GM12891 (cell line): ENCODE measurements around the gene PBXIP1.
"Not testable (repeated sequence)": the region's sequence is repeated elsewhere in the genome, so short reads cannot be mapped to it uniquely, and the experiment has no call there.

ENCODE experiments used
- DNase-seq: peaks from one replicate; pipeline ENCODE4 v3.0.0; 2011; ENCODE audit warnings: low spot score; ENCODE audit not compliant: insufficient read length
- FAIRE-seq: peaks from 2 replicates; lab custom pipeline; 2011; peaks lifted over from hg19 to GRCh38; lab: Jason Lieb, UNC
- PAX5 ChIP-seq: IDR thresholded peaks from 2 replicates; pipeline ENCODE4 v1.6.1; 2011; ENCODE audit warnings: low read length, moderate library complexity, mild to moderate bottlenecking; ENCODE audit not compliant: insufficient read depth, severe bottlenecking
- POLR2A ChIP-seq: IDR thresholded peaks from 2 replicates; pipeline ENCODE4 v1.6.1; 2011; ENCODE audit warnings: low read depth, low read length, control low read depth
- POLR2AphosphoS5 ChIP-seq: IDR thresholded peaks from 2 replicates; pipeline ENCODE4 v1.6.1; 2011; ENCODE audit warnings: low read depth, low read length, control low read depth
- POU2F2 ChIP-seq: IDR thresholded peaks from 2 replicates; pipeline ENCODE4 v1.6.1; 2011; ENCODE audit warnings: low read depth, mild to moderate bottlenecking, control low read depth, low read length, moderate library complexity
- SPI1 ChIP-seq: IDR thresholded peaks from 2 replicates; pipeline ENCODE4 v1.6.1; 2011; ENCODE audit warnings: low read depth, low read length, control low read depth
- TAF1 ChIP-seq: IDR thresholded peaks from 2 replicates; pipeline ENCODE4 v1.6.1; 2011; ENCODE audit warnings: low read depth, low read length, control low read depth

PBXIP1 gene

DNA sequence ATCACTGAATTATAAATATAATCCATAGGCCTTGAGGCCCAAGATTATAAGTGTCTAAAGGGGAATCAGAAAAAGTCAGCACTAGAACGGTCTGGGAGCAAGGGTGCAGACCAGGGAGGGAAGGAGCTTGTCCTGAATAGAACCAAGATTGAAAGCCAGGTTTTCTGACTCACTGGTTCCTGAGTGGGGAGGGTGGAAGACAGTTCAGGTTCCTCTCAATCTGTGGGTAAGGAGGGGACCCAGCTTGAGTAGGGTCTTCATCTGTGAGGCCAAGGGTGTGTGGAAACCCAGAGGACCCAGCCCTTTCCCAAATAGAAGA, 38.3 kb upstream of the PBXIP1 start:
- DNase-seq (no peak), FAIRE-seq (no peak)
- no peak for TF ChIP-seq POU2F2
- TF ChIP-seq TAF1 = no peak
- TF ChIP-seq POLR2A = no peak
- no peak for TF ChIP-seq PAX5
- TF ChIP-seq SPI1 = no peak

DNA sequence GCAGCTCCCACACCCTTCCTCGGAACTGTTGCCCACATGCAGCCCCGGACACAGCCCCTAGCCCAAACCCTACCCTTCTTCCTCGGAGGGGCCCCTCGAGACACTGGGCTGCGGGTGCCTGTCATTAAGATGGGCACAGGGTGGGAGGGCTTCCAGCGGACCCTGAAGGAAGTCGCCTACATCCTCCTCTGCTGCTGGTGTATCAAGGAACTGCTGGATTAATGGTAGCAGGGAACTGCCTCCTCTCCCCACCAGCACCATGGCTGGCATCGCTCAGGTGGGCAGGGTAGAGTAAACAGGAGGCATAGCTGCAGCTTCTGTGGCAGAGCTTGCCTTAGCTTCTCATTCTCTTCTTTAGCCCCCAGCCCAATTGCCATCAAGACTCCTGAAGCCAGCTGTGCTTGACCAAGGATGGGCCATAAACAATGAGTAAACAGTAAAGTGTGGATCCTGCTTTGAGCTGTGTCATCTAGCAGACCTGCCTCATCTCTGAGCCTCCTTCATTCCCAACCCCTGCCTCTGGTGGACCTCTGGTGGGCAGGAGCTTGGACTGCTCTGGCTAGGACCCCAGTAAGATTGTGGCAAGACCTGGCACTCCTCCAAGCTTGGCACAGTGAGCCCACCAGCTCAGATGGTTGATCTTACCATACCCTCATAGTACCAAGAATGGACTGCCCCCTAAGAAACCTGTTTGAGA, 37.8 kb upstream of the PBXIP1 start, which contains the start of gene LENEP:
Gene LENEP, plus strand, starts transcription at position 15 of the 697 bp plus-strand sequence. Its CDS starts 22 bp downstream, at position 37.
- DNase-seq (no peak), FAIRE-seq (no peak)
- no peak for TF ChIP-seq PAX5
- no peak for TF ChIP-seq POLR2A
- TF ChIP-seq POU2F2 = no peak
- TF ChIP-seq TAF1 = no peak
- TF ChIP-seq POLR2AphosphoS5 = no peak
- TF ChIP-seq SPI1 = no peak

DNA sequence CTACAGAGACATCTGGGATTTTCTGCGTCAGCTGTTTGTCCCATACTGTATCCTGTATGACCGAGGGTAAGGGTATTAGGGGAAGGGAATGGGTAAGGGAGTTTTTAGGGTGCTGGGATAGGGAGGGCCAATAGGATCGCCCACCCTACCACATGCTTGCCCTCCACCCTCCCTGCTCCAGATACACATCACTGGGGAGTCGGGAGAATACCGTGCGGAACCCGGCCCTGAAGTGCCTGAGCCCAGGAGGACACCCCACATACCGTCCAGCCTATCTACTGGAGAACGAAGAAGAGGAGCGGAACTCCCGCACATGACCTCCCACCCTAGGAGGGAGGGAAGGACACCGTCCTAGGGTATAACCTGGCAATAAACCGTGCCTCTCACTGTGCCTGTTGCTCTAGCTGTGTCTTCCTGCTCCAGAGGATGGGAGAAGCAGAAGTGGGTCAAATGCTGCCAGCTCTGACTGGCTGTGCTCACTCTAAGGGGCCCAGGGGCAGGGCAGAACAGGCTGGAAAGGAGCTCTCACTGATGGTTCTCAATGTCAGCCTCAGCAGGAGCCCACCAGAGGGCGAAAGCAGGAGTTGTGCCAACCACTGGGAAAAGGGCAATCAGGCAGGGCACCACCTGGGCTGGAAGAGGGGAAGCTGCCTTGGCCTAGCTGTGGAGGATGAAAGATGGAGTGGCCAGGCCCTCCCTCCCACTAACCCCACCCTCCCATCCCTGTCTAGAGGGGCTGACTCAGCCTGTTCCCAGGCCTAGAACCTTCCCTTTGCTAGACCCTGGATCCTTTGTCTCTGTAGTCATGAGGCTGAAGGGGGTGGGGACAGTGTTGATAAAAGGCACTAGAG, 37.0 kb upstream of the PBXIP1 start:
- TF ChIP-seq POLR2A (no peak), SPI1 (no peak), POLR2AphosphoS5 (no peak), PAX5 (no peak), TAF1 (no peak), POU2F2 (no peak)
- FAIRE-seq (no peak), DNase-seq (no peak)

DNA sequence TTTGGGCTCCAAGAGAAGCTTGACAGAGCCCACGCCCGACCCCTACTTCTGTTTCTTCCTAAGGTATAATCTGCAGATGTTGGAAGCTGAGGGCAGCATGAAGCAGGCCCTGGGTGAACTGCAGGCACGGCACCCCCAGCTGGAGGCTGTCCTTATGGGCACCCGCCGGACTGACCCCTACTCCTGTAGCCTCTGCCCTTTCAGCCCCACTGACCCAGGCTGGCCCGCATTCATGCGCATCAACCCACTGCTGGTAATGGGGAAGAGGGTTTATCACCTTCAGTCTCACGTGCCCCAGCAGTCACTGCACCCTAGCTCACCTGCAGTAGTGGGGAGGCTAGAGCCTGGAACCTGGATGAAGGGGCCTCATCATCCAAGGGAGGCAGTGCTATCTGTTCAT, 34.4 kb upstream of the PBXIP1 start:
- TF ChIP-seq POLR2A (no peak), SPI1 (no peak), POU2F2 (no peak), POLR2AphosphoS5 (no peak), PAX5 (no peak), TAF1 (no peak)
- FAIRE-seq (no peak), DNase-seq (no peak)

DNA sequence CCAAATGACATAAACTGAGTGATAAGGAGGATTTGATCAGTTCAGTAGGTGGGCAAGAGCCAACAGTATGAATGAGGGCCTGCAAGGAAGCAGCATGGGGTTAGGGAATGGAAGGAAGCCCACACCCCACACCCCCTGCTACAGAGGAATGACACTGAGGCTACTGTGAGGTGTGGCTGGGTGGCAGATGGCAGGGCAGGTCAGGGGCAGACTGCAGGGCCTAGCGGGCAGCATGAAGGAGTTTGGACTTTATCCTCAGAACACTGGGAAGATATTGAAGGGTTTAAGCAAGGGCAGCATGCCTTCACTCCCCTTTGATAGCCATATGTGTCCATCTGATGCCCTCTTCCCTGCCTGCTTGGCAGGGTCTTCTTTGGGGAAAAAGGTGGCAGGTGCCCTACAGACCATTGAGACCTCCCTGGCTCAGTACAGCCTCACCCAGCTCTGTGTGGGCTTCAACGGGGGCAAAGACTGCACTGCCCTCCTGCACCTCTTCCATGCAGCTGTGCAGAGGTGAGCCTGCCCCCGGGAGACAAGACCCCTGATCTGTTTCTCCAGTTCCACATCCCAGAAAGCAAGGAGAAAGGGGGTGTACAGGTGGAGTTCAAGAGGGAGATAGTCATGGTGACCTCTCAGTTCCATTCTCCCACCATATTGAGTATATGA, 33.4 kb upstream of the PBXIP1 start:
- TF ChIP-seq POLR2AphosphoS5 = no peak
- TF ChIP-seq SPI1 = no peak
- no peak for TF ChIP-seq TAF1
- no peak for TF ChIP-seq POLR2A
- no peak for TF ChIP-seq POU2F2
- TF ChIP-seq PAX5 = no peak
- DNase-seq (no peak), FAIRE-seq (no peak)

DNA sequence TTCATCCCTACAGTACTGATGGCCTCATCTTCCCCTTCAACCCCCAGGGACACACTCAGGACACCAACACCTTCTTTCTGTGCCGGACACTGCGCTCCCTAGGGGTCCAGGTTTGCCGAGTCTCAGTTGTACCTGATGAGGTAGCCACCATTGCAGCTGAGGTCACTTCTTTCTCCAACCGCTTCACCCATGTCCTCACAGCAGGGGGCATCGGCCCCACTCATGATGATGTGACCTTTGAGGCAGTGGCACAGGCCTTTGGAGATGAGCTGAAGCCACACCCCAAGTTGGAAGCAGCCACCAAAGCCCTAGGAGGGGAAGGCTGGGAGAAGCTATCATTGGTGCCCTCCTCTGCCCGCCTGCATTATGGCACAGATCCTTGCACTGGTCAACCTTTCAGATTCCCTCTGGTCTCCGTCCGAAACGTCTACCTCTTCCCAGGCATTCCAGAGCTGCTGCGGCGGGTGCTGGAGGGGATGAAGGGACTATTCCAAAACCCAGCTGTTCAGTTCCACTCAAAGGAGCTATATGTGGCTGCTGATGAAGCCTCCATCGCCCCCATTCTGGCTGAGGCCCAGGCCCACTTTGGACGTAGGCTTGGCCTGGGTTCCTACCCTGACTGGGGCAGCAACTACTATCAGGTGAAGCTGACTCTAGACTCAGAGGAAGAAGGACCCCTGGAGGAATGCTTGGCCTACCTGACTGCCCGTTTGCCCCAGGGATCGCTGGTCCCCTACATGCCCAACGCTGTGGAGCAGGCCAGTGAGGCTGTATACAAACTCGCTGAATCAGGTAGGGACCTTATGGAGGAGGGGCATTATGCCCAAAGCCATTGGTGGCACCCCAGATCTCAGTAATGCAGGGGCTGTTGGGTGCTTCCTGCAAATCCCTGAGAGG, 32.4 kb upstream of the PBXIP1 start:
- DNase-seq = no peak
- TF ChIP-seq PAX5 = no peak
- TF ChIP-seq POLR2A = no peak
- TF ChIP-seq POLR2AphosphoS5 = no peak; the same call in 1 of the 2 replicates
- no peak for TF ChIP-seq TAF1
- TF ChIP-seq POU2F2 = no peak
- no peak for TF ChIP-seq SPI1
- FAIRE-seq = no peak

DNA sequence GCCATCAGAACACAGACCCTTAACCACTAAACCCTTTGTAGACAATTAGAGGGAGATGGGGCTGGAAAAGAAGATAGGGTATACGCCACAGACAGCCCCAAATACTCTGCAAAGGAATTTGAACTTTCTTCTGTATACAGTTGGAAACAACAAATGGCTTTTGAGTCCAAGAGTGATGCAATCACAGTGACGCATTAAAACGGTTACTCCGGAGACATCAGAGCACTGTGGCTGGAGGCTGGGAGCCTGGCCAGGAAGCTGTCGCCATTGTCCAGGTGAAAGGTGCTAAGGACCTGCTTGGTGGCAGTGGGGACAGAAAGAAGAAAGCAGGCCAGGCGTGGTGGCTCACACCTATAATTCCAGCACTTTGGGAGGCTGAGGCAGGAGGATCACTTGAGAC, 31.4 kb upstream of the PBXIP1 start:
- TF ChIP-seq TAF1 (no peak), POLR2AphosphoS5 (no peak), POLR2A (no peak), POU2F2 (no peak), SPI1 (no peak), PAX5 (no peak)
- no peak for FAIRE-seq
- no peak for DNase-seq

DNA sequence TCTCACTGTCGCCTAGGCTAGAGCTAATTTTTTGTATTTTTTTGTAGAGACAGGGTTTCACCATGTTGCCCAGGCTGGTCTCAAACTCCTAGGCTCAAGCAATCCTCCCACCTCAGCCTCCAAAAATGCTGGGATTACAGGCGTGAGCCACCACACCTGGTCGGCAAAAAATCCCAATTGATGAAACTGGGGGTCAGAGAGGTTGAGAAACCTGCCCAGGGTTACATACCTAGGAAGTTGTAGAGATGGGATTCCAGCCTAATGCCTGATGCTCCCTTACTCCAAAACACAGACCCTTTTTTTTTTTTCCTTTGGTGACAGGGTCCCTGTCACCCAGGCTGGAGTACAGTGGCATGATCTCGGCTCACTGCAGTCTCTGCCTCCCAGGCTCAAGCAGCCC, 30.8 kb upstream of the PBXIP1 start:
- not testable (repeated sequence) for DNase-seq, FAIRE-seq

DNA sequence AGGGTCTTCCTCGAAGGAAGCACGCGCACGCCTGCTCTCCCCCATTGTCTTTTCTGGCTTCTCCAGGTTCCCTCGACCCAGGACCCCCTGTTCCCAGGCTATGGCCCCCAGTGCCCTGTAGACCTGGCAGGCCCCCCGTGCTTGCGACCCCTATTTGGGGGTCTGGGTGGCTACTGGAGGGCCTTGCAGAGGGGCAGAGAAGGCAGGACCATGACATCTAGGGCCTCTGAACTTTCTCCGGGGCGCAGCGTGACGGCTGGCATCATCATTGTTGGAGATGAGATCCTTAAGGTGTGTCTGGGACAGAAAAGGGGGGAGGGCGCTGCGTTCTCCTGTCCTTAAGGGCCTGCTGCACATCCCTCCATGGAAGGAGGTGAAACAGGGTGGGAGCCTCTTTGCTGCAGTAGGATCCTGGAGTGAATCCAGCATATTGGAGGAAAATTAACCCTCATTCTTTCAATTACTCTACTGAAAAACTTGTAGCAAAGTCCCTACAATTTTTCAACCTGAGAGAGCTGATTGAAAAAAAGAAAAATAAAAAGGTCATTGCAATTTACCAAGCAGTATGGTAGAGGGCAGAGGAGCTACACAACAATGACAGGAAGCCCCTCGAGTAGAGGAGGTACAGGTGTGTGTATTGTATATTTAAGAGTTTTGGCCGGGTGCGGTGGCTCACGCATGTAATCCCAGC, 28.0 kb upstream of the PBXIP1 start:
- TF ChIP-seq PAX5 = no peak
- no peak for TF ChIP-seq SPI1
- TF ChIP-seq POLR2A = no peak
- TF ChIP-seq POU2F2 = no peak
- TF ChIP-seq POLR2AphosphoS5 = no peak
- no peak for DNase-seq
- FAIRE-seq = no peak
